ENCODE measurements around the gene SFRP5.

SFRP5 gene, protein sequence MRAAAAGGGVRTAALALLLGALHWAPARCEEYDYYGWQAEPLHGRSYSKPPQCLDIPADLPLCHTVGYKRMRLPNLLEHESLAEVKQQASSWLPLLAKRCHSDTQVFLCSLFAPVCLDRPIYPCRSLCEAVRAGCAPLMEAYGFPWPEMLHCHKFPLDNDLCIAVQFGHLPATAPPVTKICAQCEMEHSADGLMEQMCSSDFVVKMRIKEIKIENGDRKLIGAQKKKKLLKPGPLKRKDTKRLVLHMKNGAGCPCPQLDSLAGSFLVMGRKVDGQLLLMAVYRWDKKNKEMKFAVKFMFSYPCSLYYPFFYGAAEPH

DNA sequence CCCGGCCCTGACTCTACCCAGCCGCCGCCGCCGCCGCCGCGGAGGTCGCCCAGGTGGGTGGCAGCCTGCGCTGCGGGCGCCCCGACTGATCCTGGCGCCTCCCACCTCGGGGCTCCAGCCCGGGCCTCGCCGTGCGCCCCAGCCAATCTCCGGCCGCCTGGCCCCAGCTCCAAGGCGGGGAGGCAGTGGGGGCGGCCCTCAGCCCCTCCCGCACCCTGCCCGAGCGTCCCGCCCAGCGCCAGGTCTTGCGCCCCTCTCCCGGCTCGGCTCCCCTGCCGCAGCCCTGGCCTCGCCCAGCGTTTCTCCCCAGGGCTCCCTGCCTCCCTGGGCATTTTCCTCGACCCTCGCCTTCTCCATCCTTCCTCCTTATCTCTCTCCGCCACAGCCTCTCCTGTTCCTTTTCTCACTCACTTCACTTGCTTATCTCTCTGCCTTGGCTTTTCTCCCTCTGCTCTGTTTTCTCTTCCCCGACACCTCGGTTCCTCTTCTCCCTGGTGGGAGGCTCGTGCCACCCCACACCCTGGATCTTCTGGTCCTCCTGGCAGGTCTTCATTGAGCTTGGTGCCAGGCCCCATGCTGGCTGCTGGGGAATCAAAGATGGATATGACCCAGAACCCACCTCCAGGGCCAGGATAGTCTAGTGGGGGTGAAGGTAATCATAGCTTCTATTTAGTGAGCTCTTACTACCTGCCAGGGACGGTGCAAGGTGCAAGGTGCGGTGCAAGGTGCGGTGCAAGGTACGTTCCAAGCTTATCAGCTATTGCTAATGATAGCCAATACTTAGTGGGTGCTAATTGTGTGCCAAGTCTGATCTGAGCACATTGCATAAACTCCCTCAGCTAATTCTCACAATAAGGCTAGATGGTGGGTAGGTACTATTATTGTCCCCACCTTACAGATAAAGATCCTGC is at the start of gene SFRP5:
TSS of gene SFRP5 (minus strand) at position 87 of the 911 bp plus-strand sequence. CDS start 166 bp downstream, outside the sequence.
- no peak for DNase-seq (ENCODE audit: low read depth in 1 of 2, low spot score in 1 of 2)

DNA sequence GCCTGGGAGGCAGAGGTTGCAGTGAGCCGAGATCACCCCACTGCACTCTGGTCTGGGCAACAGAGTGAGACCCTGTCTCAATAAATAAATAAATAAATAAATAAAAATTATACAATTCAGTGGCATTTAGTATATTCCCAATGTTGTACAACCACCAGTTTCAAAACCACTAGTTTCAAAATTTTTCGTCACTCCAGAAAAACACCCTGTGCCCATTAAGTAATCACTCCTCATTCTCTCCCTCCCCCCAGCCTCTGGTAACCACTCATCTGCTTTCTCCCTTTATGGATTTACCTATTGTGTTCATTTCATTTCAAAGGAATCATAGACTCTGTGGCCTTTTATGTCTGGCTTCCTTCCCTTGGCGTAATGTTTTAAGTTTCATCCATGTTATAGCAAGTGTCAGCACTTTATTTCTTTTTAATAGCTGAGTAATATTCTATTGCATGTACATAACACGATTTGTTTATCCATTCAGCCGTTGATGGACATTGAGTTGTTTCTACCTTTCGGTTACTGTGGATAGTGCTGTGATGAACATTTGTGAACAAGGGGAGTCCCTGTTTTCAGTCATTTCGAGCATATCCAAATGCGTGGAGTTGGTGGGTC is 48.4 kb upstream of the SFRP5 start:
- DNase-seq (ENCODE audit: low read depth in 1 of 2, low spot score in 1 of 2) = no peak

DNA sequence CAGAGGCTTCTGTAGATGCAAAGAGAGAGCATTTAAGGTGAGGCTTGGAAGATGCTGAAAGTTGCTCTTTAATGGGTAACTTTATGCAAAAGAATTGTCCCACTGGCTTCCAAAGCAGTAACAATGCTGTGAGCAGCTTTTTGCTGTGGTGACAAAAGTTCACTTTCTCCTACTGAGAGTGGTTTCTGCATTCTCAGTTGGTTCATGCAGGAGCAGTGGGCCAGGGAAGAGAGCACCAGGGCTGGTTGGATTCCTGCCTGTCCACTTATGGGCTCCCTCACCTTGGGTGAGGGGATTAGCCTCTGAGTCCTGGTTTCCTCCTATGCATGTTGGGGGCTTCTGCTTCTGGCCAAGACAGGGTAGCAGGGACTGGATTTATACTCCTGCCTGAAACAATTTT is 46.8 kb upstream of the SFRP5 start:
- DNase-seq (ENCODE audit: low read depth in 1 of 2, low spot score in 1 of 2) = no peak

DNA sequence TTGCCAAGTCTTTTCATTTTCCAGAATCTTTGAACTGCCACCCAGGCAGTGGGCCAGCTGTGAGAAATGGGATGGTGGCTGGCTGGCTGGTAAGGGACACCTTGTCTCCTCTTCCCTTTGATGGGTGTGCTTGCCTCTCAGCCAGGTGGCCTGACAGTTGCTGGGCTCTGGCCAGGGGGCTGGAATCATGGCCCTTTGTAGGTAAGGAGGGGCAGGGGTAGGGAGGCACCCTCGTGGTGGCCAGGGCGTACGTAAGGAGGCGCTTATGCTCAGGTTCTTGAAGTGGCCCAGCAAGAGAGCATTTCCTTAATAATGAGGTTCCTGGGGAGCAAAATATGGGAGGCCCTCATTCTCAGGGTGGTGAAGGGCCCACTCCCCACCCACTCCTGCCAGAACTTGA is 44.8 kb upstream of the SFRP5 start:
- DNase-seq (ENCODE audit: low read depth in 1 of 2, low spot score in 1 of 2) = no peak

DNA sequence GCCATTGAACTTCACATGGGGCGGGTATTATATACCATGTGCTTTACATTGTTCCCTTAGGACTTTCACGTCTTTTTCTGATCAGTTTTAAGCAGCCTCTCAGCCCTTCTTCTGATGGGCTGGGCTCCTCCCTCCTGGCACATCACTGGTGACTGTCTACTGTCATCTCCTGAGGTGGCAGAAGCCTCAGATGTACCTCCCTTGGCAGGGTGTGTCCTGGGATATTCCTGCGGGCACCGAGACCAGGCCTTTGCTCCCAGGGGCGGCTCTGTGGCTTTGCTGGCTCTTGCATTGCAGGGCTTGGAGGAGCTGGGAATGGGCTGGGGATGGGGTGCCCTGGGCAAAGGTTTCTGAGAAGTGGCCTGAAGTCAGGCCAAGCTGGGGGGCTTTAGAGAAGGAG is 43.2 kb upstream of the SFRP5 start:
- no peak for DNase-seq (ENCODE audit: low read depth in 1 of 2, low spot score in 1 of 2)

DNA sequence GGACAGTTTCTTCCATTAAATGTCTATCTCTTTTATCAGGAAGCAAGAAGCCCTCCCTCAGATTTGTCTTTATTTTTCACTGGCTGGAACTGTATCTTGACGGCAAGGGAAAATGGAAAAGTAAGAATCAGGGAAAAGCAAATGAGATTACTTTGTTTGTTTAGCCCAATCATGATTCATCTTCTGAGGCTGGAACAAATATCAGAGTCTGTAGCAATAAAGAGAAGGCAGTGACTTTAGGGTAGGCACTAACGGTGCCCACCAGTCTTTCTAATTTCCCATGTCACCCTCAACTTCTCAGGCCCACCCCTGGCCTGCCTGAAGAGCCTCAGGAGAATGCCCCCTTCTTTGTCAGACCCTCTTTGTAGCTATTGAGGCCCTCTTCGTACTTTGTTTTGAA is 41.5 kb upstream of the SFRP5 start:
- DNase-seq (ENCODE audit: low read depth in 1 of 2, low spot score in 1 of 2) = no peak

DNA sequence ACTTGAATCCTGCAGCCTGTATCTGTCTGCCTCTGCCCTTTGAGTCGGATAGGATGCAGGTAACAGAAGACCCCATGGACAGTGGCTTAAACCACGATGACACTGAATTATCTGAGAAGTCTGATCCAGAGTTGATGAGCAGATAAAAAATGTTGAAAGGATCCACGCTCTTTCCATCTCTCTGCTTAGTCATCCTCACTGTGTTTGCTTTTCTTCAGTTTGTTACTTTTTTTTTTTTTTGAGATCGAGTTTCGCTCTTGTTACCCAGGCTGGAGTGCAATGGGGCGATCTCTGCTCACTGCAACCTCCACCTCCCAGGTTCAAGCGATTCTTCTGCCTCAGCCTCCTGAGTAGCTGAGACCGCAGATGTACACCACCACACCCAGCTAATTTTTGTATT is 40.9 kb upstream of the SFRP5 start:
- no peak for DNase-seq (ENCODE audit: low read depth in 1 of 2, low spot score in 1 of 2)

DNA sequence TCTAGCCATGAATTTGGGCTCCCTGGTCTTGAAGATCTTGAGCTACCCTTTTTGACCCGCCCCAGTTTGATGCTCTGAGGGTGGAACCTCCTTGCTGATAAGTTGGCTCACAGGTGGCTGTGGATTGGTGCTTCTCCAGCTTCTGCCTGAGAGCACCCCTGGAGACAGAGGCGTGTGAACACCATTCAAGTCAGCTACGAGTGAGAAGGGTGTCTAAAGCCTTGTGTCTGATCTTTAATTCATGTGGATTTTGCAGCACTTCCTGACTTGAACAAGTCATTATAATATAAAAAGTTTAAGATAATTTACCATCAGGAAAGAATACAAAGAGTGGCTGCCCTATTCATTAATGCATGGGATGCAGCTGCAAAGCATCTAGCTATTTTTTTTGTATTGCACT is 40.2 kb upstream of the SFRP5 start:
- DNase-seq (ENCODE audit: low read depth in 1 of 2, low spot score in 1 of 2) = no peak

DNA sequence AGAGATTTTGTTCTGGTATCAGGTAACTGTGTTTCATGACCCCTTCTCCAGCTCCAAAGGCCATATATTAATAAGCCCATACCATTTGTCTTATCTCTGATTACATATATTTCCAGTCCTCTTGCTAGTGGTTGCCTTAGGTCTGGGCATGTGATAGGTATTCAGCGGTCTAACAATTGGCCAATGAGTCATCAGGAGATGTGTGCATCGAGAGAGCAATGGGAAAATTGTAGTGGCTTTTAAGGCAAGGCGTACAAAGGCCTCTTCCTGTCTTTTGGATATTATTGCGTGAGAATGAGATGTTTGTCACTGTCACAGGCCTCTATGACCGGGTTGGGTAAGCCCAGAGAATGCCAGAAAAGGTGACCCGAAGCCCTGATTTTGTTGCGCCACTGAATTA is 38.6 kb upstream of the SFRP5 start:
- no peak for DNase-seq (ENCODE audit: low read depth in 1 of 2, low spot score in 1 of 2)

DNA sequence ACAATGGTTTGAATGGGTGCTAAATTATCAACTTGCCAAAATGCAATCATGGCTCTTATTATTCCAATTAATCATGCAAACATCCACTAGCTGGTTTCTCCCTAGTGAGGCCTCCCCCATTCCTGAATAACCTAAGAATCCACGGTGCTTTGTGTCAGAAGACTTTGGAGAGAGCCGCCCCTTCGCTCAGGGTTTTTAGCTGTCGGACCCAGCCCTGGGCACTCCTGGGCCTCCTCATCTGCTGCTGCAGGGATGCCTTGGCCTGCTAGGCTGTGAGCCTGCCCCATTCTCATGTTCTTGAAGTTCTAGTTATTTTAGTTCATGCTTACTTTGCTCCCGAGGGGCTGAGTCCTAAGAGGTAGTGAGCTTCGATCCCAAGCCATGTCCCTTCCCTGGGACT is 34.1 kb upstream of the SFRP5 start:
- DNase-seq (ENCODE audit: low read depth in 1 of 2, low spot score in 1 of 2) = no peak

DNA sequence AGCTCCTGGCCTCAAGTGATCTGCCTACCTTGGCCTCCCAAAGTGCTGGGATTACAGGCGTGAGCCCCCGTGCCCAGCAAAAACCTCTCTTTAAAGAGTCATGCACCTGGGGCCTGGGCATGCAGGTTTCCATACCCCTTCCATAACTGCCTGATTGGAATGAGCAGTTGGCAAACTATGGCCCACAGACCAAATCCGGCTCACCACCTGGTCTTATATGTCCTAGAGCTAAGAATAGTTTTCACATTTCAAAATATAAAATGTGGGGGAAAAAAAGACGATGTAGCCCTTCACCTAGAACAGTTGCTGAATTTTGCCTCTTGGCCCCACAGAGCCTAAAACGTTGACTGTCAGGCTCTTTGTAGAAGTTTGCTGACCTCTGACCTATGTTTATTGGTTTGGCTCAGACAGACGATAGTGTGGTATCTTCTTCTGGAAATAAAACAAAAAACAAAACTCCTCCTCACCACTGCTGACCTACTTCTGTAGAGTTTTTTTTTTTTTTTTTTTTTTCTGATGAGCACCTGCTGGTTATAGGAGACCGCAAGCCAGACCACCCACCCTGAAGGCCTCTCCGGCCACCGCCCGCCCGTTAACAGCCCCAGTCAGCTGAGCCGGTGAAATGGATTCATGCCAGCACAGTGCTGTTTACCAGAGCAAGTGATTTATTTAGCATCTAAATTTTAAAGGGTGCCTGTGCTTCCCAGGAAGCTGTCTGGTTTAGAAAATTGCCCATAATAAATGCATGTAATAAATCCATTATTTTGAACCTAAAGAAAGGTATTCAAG is 33.5 kb upstream of the SFRP5 start:
- no peak for DNase-seq (ENCODE audit: low read depth in 1 of 2, low spot score in 1 of 2)

DNA sequence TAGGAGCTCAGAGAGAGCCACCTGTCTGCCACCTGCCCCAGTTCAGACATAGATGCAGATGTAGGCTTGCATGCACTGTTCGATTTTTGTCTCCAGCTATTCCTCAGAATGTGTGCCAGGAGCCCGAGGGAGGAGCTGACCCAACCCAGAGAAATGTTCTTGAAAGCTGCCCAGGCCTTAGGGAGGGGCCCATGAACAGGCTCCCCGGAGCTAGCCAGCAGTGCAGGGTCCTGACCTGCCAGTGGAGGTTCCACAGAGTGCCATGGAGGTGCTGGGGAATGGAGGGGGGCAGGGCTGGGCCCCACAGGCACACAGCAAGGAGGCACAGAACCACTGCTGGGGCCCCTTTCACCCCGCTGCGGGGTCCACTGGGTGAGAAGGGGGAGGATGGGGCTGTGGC is 29.6 kb upstream of the SFRP5 start:
- DNase-seq (ENCODE audit: low read depth in 1 of 2, low spot score in 1 of 2) = no peak

DNA sequence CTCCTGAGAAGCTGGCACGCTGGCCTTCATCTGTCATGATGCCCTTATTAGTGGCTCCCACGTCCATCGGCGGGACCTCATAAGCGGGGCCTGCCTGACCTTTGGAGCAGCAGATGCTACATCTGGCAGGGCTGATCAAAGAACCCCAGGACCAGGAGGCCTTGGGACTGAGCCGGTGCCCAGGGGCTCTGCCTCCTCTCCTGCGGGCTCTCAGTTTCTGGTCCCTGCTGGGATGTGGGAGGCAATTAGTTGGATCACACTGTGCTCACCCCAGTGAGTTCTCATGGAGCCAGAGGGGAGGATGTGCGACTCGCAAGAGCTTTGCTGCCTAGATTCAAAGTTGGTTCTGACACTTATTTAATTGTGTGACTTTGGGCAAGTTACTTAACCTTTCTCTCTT is 28.7 kb upstream of the SFRP5 start:
- no peak for DNase-seq (ENCODE audit: low read depth in 1 of 2, low spot score in 1 of 2)

DNA sequence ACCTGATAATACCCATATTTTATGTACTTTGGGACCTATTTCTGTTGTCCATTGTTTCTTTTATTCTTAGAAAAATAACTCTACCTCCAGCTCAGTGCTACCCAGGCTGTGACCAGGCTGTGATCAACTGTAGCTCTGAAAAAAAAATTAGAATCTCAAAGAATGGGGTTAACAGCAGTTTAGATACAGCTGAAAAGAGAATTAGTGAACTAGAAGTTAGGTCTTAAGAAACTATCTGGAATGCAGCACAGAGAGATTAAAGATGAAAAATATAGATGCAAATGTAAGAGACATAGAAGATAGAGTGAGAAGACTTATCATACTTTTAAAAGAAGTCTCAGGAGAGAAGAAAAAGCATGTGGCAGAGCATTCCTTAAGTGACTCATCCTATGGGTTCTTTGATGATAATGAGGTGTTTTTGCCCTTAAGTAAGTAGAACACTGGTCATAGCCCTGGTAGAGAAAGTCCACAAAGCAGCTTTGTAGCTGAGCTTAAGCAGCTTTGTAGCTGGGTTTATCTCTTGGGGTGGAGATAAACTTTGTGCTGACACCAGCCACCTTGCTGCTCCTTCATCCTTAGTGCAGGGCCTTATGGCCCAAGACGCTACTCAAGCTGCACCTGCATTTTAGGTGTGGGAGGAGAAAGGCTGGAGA is 27.3 kb upstream of the SFRP5 start:
- DNase-seq (ENCODE audit: low read depth in 1 of 2, low spot score in 1 of 2) = no peak

DNA sequence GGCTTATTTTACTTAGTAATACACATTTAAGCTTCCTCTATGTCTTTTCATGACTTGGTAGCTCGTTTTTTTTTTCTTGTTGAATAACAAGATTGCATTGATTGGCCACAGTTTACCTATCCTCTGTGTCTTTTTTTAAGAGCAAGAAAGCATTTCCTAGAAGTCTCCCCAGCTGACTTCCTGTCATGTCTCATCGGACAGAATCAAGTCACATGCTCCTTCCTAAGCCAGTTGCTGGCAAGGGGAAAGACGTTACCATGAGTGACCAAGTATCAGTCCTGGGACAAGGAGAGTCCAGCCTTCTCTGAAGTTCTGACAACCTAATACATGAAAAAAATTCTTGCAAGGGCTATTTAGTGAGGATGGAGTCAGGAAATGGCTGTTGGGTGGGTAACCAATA is 24.9 kb upstream of the SFRP5 start:
- no peak for DNase-seq (ENCODE audit: low read depth in 1 of 2, low spot score in 1 of 2)

DNA sequence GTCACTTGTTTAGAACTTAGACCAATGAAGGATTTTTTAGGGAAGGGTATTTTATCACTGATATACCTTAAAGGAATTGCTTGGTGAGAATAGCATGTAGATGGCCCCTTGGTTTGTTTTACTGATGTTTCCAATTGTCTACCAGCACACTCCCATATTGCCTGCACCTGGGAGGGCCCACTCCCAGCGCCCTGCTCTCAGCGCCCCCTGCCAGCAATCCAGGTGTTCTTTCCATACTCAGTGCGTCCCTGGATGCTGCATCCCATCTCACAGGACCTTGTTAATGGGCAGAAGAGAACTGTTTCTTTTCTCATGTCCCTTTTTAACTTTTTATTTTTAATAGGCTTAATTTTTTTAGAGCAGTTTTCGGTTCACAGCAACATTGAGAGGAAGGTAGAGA is 24.1 kb upstream of the SFRP5 start:
- DNase-seq (ENCODE audit: low read depth in 1 of 2, low spot score in 1 of 2) = no peak

DNA sequence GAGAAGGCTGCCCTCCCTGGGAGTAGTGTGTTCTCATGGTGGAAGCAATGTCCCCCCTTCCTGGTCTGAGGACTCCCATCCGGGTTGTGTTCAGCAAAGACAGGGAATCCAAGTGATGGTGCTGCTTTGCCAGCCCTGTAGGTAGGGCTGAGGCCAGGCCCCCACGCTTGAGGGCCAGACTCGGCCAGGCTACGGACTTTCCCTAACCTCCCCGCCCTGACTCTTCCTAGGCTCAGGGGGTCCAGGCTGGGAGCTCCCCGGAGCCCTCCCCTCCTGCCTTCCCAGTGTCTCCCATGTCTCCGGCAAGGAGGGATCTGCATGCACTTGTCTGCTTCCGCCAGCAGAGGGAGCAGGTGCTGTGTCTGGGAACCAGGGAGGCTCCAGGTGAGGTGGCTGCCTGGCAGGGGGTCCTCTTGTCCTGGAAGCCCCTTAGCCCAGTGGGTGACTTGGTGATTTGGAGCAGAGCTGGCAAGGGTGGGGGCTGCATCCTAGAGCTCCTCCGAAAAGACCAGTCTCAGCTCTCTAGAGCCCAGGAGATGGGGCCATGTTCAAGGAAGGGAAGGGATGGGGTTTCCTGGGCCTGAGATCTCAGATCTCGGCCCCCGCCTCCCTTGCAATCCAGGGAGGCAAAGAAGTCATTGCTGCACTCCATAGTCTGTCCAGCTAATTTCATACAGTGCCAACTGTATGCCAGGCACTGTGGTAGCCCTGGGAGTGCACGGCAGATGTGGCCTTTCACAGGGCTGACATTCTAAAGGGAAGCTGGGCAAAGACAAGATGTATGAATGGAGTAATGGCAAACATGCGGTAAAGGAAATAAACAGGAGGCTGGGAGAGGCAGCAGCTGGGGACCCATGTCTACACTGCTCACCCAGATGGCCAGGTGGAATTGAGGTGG is 20.3 kb upstream of the SFRP5 start:
- DNase-seq (ENCODE audit: low read depth in 1 of 2, low spot score in 1 of 2) = peak; percentile 45 to 55

DNA sequence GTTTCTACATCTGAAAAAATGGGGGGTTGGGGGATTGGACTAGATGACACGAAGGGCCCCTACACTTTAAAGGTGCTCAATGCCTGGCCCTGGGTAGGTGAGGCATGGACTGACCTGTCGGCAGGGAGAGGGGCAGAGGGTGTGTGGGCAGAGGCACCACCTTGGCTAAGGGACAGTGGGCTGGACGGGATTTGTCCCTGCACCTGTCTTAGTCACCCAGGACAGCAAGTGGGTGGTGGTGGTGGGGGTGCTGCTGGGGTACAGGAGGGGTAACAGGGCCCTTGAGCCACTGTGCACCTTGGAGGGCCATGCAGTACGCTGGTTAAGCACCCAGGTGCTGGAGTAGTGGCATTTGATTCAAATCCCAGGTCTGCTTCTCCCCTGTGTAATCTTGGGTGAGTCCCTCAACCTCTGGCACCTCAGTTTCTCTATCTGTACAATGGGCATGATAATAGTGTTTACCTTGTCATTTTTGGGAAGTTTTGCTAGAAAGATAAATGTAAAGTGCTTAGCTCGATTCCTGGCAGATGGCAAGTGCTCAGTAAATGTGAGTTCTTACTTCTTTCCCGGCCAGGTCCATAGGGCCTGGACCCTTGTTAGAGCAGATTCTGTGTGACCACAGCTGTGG is 18.1 kb upstream of the SFRP5 start:
- DNase-seq (ENCODE audit: low read depth in 1 of 2, low spot score in 1 of 2) = no peak

Measured in stimulated activated CD4-positive, alpha-beta T cell treated with anti-CD3 and anti-CD28 coated beads, Interleukin-15, amount 100 ng/mL, for 1 hour (primary cell).